Urothelium cell line (cell line): ENCODE results near the gene CCDC148.
"Not testable (repeated sequence)": the region's sequence is repeated elsewhere in the genome, so short reads cannot be mapped to it uniquely, and the experiment has no call there.

ENCODE experiments used
- DNase-seq: peaks from one replicate; pipeline ENCODE4 v3.0.0; 2011; ENCODE audit warnings: low spot score, mixed read lengths
- FAIRE-seq: peaks from 2 replicates; lab custom pipeline; 2011; peaks lifted over from hg19 to GRCh38; lab: Jason Lieb, UNC

Gene CCDC148

DNA sequence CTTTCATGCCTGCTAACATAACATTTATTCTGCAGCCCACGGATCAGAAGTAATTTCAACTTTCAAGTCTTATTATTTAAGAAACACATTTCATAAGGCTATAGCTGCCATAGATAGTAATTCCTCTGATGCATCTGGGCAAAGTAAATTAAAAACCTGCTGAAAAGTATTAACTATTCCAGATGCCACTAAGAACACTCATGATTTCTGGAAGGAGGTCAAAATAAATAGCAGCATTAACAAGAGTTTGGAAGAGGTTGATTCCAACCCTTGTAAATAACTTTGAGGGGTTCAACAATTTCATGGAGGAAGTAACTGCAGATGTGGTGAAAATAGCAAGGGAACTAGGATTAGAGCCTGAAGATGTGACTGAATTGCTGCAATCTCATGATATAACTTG, 77.6 kb downstream of the CCDC148 start:
- FAIRE-seq (no peak), DNase-seq (no peak)

DNA sequence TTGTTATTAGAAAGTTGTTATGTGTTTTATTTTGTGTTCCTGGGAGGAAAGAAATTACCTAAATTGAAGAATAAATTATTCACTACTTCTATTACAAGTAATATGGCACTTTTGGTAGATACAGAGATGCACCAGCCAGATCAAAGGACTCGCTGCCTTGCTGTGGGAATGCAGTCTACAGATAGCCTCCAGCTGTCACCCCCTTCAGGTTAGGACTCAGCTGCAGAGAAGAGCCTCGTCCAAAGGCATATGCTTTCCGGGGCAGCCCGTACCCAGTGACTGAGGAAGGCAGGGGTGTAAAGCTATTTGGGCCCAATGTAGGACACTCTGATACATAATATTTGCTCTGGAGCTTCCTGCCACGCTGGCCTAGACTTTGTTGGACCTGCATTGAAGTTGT, 90.2 kb downstream of the CCDC148 start:
- FAIRE-seq = no peak

DNA sequence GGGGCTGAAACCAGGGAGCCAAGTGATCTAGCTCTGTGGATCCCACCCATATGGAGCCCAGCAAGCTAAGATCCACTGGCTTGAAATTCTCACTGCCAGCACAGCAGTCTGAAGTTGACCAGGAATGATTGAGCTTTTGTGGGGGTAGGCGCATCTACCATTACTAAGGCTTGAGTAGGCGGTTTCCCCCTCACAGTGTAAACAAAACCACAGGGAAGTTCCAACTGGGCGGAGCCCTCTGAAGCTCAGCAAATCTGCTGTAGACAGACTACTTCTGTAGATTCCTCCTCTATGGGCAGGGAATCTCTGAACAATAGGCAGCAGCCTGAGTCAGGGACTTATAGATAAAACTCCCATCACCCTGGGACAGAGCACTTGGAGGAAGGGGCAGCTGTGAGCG, 96.7 kb downstream of the CCDC148 start:
- FAIRE-seq = no peak
- no peak for DNase-seq

More for the DNA sequence above, 90.2 kb downstream of the CCDC148 start:
- no peak for DNase-seq

DNA sequence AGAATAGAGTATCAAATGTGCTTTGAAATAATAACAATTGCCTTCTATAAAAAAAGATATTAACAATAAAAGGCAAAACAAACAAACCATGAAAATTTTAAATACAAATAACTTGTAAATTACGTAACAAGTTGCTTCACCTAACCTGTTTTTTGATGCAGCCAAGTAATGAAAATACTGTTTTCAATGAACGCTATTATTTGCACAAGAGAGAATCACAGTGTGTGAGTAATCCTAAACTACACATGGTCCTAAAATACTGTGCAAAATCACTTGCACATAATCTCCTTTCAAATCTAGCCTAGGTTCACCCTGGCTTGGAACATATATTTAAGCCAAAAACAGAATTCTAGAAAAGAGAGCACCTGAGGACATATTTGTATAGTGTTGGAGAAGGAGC, 98.9 kb downstream of the CCDC148 start:
- FAIRE-seq (no peak), DNase-seq (no peak)

- no peak for FAIRE-seq
- no peak for DNase-seq
Observed at GRCh38 chr2:158357122-158357521, 99.4 kb downstream of the CCDC148 start.

- not testable (repeated sequence) for FAIRE-seq, DNase-seq
Observed at GRCh38 chr2:158351466-158351816, 105.1 kb downstream of the CCDC148 start.

DNA sequence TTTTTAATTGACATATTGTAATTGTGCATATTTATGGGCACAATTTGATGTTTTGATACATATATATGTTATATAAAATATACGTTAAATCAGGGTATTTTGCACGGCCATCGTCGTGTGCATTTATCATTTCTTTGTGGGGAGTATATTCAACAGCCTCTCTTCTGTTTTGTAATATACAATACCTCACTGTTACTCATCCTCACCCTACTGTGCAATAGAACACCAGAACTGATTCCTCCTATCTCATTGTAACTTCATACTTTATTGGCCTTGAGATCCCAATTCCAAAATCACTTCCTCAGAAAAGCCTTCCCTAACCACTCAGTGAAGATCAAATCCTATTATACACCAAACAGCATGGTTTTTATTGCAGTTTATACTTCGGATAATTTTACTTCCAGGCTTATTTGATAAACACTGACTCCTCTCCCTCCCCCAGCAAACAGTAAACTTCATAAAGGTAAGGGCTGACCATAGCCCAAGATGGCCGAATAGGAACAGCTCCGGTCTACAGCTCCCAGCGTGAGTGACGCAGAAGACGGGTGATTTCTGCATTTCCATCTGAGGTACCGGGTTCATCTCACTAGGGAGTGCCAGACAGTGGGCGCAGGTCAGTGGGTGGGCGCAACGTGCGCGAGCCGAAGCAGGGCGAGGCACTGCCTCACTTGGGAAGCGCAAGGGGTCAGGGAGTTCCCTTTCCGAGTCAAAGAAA, 105.6 kb downstream of the CCDC148 start:
- not testable (repeated sequence) for DNase-seq, FAIRE-seq

DNA sequence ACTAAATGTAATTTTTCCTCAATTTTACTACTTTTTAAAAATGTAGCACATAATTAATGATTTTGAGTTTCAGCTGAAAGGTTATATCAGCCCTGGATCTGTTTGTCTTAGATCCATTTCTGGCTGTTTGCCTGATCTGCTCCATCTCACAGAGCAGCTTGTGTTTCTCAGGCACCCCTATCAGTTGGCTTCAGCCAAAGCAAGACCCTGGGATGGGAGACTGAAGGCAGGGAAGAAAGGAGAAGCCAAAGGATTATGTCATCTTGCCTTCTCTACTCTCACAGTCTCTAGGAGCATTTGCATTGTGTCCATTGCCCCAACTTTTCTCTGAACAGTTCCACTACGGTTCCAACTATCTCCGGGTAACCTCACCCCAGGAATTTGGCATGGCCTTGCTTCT, 110.5 kb downstream of the CCDC148 start:
- DNase-seq = no peak
- no peak for FAIRE-seq

DNA sequence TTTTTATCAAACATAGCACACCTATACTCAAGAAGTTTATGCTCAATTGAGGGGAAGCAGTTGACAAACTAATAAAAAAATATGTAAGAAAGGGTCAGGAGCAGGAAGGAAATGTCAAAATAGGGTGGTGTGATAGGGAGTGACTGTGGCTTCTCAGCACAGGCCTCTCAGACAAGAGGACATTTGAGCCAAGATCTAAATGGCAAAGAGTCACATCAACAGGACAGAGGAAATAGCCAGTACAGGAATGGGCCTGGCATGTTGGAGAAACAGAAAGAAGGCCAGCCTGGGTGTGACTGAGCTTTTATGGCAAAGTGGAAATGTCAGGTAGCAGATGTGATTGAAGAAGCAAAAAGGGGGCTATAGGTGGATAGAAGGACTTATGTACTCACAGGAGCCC, 117.0 kb downstream of the CCDC148 start:
- FAIRE-seq (no peak), DNase-seq (no peak)

- FAIRE-seq (no peak), DNase-seq (no peak)
Observed at GRCh38 chr2:158337018-158337417, 119.5 kb downstream of the CCDC148 start.

GRCh38 chr2:158331799-158332198, 124.8 kb downstream of the CCDC148 start:
- FAIRE-seq, DNase-seq: not testable (repeated sequence)

DNA sequence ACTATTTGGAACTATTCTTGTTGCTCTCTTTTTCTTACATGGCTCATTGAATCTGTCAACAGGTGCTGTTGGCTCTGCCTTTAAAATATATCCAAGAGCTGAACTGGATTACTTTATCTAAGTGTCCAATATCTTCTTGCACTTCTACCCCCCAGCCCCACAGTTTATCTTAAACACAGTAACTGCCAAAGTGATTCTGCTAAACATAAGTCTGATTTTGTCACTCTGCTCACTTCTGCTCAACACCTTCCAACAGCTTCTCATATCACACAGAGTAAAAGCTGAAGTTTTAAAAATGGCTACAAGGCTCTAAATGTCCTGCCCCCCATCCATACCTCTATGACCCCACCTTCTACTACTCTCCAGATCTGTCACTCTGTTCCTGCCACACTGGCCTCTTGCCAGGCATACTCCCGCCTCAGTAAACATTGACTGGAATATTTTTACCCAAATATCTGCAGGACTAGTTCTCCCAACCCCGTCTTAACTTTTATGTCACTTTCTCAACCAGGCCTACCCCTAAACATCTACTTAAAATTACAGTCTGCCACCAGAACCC, 130.7 kb downstream of the CCDC148 start:
- FAIRE-seq = no peak

GRCh38 chr2:158325031-158325781, 131.3 kb downstream of the CCDC148 start:
- DNase-seq (peak; percentile 52), FAIRE-seq (peak; percentile 53)

More for the DNA sequence above, 130.7 kb downstream of the CCDC148 start:
- no peak for DNase-seq

- DNase-seq (no peak), FAIRE-seq (no peak)
Observed at GRCh38 chr2:158323381-158323780, 133.2 kb downstream of the CCDC148 start.

DNA sequence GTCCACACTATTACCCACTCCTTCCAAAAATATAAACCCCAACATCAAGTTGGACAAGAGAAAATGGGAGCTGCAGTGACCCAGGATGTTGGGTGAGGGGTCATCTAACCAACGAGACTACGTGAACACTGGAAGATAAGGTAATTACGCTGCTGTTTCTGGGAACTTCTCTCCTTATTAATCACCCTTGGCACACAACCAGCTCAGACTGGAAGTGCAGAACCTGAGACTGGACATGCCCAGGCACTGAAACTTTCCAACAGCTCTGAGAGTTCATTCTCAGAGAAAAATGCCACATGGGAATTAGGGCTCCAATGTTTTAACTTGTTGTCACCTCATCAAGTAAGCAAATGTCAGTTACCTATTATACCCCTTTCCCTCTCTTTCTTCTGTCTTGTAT, 135.3 kb downstream of the CCDC148 start:
- DNase-seq = peak; percentile 51

DNA sequence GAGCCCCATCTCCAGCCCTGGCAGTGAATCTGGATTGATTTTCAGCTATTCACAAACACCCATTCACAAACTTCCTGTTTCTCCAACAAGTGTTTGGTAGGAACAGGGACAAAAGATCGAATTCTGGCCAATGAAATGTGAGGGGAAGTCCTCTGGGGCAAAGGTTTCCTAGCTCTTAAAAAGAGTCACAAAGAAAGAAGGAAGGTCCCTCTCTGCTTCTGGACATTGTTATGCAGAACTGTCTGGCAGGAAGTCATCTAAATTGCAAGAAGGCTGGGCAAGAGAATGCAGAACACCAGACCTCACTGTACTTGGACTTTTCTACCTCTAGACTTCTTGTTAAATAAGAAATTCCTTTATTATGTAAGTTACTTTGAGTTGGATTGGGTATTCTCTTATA, 137.3 kb downstream of the CCDC148 start:
- FAIRE-seq = no peak
- no peak for DNase-seq

More for the DNA sequence above, 135.3 kb downstream of the CCDC148 start:
- FAIRE-seq = no peak

GRCh38 chr2:158317642-158318041, 138.9 kb downstream of the CCDC148 start:
- DNase-seq = no peak
- FAIRE-seq = no peak

DNA sequence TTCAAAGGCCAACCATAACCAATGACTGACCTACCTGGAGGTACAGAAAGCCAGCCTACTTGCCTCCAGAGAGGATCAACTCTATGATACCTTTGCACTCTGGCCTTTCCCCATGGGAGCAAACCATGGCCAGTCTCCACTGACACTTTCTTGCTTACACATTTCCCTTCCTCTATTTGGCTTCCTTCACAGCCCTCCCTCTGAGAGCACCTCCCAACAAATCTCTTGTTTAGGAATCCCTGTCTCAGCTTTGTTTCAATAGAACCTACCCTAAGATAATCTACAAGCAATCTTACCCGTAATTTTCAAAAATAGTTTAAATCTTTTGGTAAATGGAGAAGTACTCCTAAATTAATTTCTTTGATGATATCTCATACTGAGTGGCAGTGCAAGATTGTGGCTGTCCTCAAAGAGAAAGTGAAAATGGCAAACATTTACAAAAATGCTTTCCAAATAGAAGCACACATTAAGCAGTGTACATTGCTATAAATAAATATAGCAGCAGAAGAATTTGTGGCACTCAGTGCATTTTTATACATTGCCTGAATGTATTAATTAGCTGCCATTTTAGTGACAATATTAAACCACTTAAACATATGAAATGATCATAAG, 140.6 kb downstream of the CCDC148 start:
- DNase-seq = no peak
- no peak for FAIRE-seq

- DNase-seq = no peak
Observed at GRCh38 chr2:158315000-158315399, 141.6 kb downstream of the CCDC148 start.

GRCh38 chr2:158313734-158314133, 142.8 kb downstream of the CCDC148 start:
- FAIRE-seq = no peak
- DNase-seq = no peak

More at GRCh38 chr2:158315000-158315399, 141.6 kb downstream of the CCDC148 start:
- FAIRE-seq = no peak

- no peak for DNase-seq
- FAIRE-seq = no peak
Observed at GRCh38 chr2:158312981-158313380, 143.6 kb downstream of the CCDC148 start.
